ENCODE results near the gene ATP6V1G2.
A peak's percentile ranks its signal among the peaks of the same experiment; 100 is the strongest.
"Not testable (repeated sequence)": the region's sequence is repeated elsewhere in the genome, so short reads cannot be mapped to it uniquely, and the experiment has no call there.

ATP6V1G2 gene

GRCh38 chr6:31510007-31510406, 36.4 kb downstream of the ATP6V1G2 start:
- no peak for TF ChIP-seq GABPA (IDR thresholded peaks at IDR 0.05; ENCODE audit: low read depth)
- TF ChIP-seq, protein P1, sequence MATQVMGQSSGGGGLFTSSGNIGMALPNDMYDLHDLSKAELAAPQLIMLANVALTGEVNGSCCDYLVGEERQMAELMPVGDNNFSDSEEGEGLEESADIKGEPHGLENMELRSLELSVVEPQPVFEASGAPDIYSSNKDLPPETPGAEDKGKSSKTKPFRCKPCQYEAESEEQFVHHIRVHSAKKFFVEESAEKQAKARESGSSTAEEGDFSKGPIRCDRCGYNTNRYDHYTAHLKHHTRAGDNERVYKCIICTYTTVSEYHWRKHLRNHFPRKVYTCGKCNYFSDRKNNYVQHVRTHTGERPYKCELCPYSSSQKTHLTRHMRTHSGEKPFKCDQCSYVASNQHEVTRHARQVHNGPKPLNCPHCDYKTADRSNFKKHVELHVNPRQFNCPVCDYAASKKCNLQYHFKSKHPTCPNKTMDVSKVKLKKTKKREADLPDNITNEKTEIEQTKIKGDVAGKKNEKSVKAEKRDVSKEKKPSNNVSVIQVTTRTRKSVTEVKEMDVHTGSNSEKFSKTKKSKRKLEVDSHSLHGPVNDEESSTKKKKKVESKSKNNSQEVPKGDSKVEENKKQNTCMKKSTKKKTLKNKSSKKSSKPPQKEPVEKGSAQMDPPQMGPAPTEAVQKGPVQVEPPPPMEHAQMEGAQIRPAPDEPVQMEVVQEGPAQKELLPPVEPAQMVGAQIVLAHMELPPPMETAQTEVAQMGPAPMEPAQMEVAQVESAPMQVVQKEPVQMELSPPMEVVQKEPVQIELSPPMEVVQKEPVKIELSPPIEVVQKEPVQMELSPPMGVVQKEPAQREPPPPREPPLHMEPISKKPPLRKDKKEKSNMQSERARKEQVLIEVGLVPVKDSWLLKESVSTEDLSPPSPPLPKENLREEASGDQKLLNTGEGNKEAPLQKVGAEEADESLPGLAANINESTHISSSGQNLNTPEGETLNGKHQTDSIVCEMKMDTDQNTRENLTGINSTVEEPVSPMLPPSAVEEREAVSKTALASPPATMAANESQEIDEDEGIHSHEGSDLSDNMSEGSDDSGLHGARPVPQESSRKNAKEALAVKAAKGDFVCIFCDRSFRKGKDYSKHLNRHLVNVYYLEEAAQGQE (IDR thresholded peaks at IDR 0.05; ENCODE audit: insufficient replicate concordance, low read depth), result no peak
- no peak for TF ChIP-seq POLR2AphosphoS5 (IDR thresholded peaks at IDR 0.05; ENCODE audit: low read depth)
- no peak for TF ChIP-seq SPI1 (IDR thresholded peaks at IDR 0.05; ENCODE audit: borderline replicate concordance, low read depth)
- TF ChIP-seq, protein P2, sequence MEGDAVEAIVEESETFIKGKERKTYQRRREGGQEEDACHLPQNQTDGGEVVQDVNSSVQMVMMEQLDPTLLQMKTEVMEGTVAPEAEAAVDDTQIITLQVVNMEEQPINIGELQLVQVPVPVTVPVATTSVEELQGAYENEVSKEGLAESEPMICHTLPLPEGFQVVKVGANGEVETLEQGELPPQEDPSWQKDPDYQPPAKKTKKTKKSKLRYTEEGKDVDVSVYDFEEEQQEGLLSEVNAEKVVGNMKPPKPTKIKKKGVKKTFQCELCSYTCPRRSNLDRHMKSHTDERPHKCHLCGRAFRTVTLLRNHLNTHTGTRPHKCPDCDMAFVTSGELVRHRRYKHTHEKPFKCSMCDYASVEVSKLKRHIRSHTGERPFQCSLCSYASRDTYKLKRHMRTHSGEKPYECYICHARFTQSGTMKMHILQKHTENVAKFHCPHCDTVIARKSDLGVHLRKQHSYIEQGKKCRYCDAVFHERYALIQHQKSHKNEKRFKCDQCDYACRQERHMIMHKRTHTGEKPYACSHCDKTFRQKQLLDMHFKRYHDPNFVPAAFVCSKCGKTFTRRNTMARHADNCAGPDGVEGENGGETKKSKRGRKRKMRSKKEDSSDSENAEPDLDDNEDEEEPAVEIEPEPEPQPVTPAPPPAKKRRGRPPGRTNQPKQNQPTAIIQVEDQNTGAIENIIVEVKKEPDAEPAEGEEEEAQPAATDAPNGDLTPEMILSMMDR (IDR thresholded peaks at IDR 0.05; ENCODE audit: insufficient read depth, low read length), result no peak
- Histone ChIP-seq H3K4me3 (replicated peaks; ENCODE audit: insufficient read depth, low read length) (no peak overlapping the region), H3K27me3 (ENCODE audit: insufficient read depth, poor library complexity, severe bottlenecking) (no peaks in the 10 kb centered on the region), H3K27ac (replicated peaks) (no peak overlapping the region)
- no peak for DNase-seq (ENCODE audit: low read depth in 1 of 2, low spot score in 1 of 2)

- not testable (repeated sequence) for DNase-seq (ENCODE audit: low read depth in 1 of 2, low spot score in 1 of 2); H3K27ac ChIP-seq (replicated peaks); H3K27me3 ChIP-seq (ENCODE audit: insufficient read depth, poor library complexity, severe bottlenecking); H3K4me3 ChIP-seq (replicated peaks; ENCODE audit: insufficient read depth, low read length)
Observed at GRCh38 chr6:31509036-31509435, 37.4 kb downstream of the ATP6V1G2 start.

DNA sequence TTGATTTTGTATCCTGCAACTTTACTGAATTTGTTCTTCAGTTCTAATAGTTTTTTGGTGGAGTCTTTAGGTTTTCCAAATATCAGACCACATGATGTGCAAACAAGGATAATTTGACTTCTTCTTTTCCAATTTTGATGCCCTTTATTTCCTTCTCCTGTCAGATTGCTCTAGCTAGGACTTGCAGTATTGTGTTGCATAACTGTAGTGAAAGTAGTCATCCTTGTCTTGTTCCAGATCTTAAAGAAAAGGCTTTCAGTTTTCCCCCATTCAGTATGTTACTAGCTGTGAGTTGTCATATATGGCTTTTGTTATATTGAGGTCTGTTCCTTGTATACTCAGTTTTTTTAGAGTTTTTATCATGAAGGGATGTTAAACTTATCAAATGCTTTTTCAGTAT, 43.8 kb downstream of the ATP6V1G2 start:
- Histone ChIP-seq H3K27me3 (ENCODE audit: insufficient read depth, poor library complexity, severe bottlenecking) (no peaks in the 10 kb centered on the region), H3K4me3 (replicated peaks; ENCODE audit: insufficient read depth, low read length) (no peak overlapping the region), H3K27ac (replicated peaks) (no peak overlapping the region)
- TF ChIP-seq SPI1 (IDR thresholded peaks at IDR 0.05; ENCODE audit: borderline replicate concordance, low read depth) (no peak), POLR2AphosphoS5 (IDR thresholded peaks at IDR 0.05; ENCODE audit: low read depth) (no peak), GABPA (IDR thresholded peaks at IDR 0.05; ENCODE audit: low read depth) (no peak)
- TF ChIP-seq, protein P1 (IDR thresholded peaks at IDR 0.05; ENCODE audit: insufficient replicate concordance, low read depth), result no peak
- TF ChIP-seq, protein P2 (IDR thresholded peaks at IDR 0.05; ENCODE audit: insufficient read depth, low read length), result no peak
- DNase-seq (ENCODE audit: low read depth in 1 of 2, low spot score in 1 of 2), result no peak

GRCh38 chr6:31499648-31500047, 46.8 kb downstream of the ATP6V1G2 start:
- H3K27ac ChIP-seq (replicated peaks); H3K4me3 ChIP-seq (replicated peaks; ENCODE audit: insufficient read depth, low read length); DNase-seq (ENCODE audit: low read depth in 1 of 2, low spot score in 1 of 2); H3K27me3 ChIP-seq (ENCODE audit: insufficient read depth, poor library complexity, severe bottlenecking): not testable (repeated sequence)

GRCh38 chr6:31498748-31499147, 47.7 kb downstream of the ATP6V1G2 start:
- Histone ChIP-seq H3K27ac (replicated peaks) (no peak overlapping the region), H3K27me3 (ENCODE audit: insufficient read depth, poor library complexity, severe bottlenecking) (no peaks in the 10 kb centered on the region), H3K4me3 (replicated peaks; ENCODE audit: insufficient read depth, low read length) (peak overlapping the region; percentile 25)
- no peak for DNase-seq (ENCODE audit: low read depth in 1 of 2, low spot score in 1 of 2)
- TF ChIP-seq POLR2AphosphoS5 (IDR thresholded peaks at IDR 0.05; ENCODE audit: low read depth), result no peak
- TF ChIP-seq, protein P1 (IDR thresholded peaks at IDR 0.05; ENCODE audit: insufficient replicate concordance, low read depth), result no peak
